Fibroblast of pulmonary artery (primary cell): ENCODE data around the gene SEMA3A.
A peak's percentile ranks its signal among the peaks of the same experiment; 100 is the strongest.

ENCODE experiments used
- DNase-seq: peaks from one replicate; pipeline ENCODE4 v3.0.0-alpha.2; 2010; ENCODE audit warnings: low read depth
- H3K4me3 ChIP-seq: replicated peaks from 2 replicates; pipeline ENCODE4 v1.5.1; 2011; ENCODE audit warnings: low read depth, mild to moderate bottlenecking, control low read depth, low read length, moderate library complexity
- CTCF ChIP-seq: IDR thresholded peaks from 2 replicates; pipeline ENCODE4 v1.5.1; 2011; ENCODE audit warnings: mild to moderate bottlenecking, control low read depth, low read length, inconsistent platforms; ENCODE audit errors: missing control alignments

SEMA3A gene

GRCh38 chr7:84092207-84092606 is 102.4 kb downstream of the SEMA3A start:
- peak; percentile 38 for DNase-seq
- no peak overlapping the region for H3K4me3 ChIP-seq
- no peak for TF ChIP-seq CTCF

- no peak overlapping the region for H3K4me3 ChIP-seq
- DNase-seq, result no peak
- no peak for TF ChIP-seq CTCF
These were observed 103.3 kb downstream of the SEMA3A start for GRCh38 chr7:84091318-84091717.

- TF ChIP-seq CTCF, result no peak
- no peak for DNase-seq
- H3K4me3 ChIP-seq, result no peak overlapping the region
These were observed 105.8 kb downstream of the SEMA3A start for GRCh38 chr7:84088802-84089201.

GRCh38 chr7:84085998-84086397 is 108.6 kb downstream of the SEMA3A start:
- no peak for TF ChIP-seq CTCF
- DNase-seq, result no peak
- no peak overlapping the region for H3K4me3 ChIP-seq

GRCh38 chr7:84085147-84085546 is 109.4 kb downstream of the SEMA3A start:
- DNase-seq, result peak; percentile 63
- no peak for TF ChIP-seq CTCF
- H3K4me3 ChIP-seq, result no peak overlapping the region

- DNase-seq, result no peak
- TF ChIP-seq CTCF, result no peak
- H3K4me3 ChIP-seq, result no peak overlapping the region
These were observed 110.7 kb downstream of the SEMA3A start for GRCh38 chr7:84083846-84084245.

- DNase-seq, result no peak
- TF ChIP-seq CTCF, result no peak
These were observed 112.5 kb downstream of the SEMA3A start for GRCh38 chr7:84081973-84082522.

More at GRCh38 chr7:84081973-84082522, 112.5 kb downstream of the SEMA3A start:
- no peak overlapping the region for H3K4me3 ChIP-seq
